HG03060 (cell line): Measurements from ENCODE around the gene LRRC19.

ENCODE experiments used
- ATAC-seq: cut with Tn5 transposase; IDR thresholded peaks from one replicate; pipeline ENCODE4 v1.9.1; 2021; ENCODE audit warnings: low read depth, moderate number of reproducible peaks; ENCODE audit not compliant: unreplicated experiment

LRRC19 gene

GRCh38 chr9:26956860-26957233 is 48.6 kb downstream of the LRRC19 start:
- no peak for ATAC-seq

- ATAC-seq: peak; percentile 97
These were observed 49.3 kb downstream of the LRRC19 start, which contains the start of gene IFT74 for GRCh38 chr9:26955921-26956859. IFT74 (plus strand) TSS chr9:26956412; CDS start chr9:26961968, 5,556 bp downstream.

GRCh38 chr9:26955222-26955903 is 50.1 kb downstream of the LRRC19 start:
- ATAC-seq: no peak

- no peak for ATAC-seq
These were observed 51.4 kb downstream of the LRRC19 start for GRCh38 chr9:26954050-26954508.

- ATAC-seq: no peak
These were observed 53.7 kb downstream of the LRRC19 start for GRCh38 chr9:26951794-26952193.

GRCh38 chr9:26950521-26950920 is 55.0 kb downstream of the LRRC19 start:
- no peak for ATAC-seq

- ATAC-seq: no peak
These were observed 55.8 kb downstream of the LRRC19 start for GRCh38 chr9:26949637-26950069.

GRCh38 chr9:26947736-26948135 is 57.7 kb downstream of the LRRC19 start:
- no peak for ATAC-seq

GRCh38 chr9:26946753-26947727 is 58.4 kb downstream of the LRRC19 start, which contains the start of gene PLAA:
PLAA (minus strand) TSS chr9:26947242; CDS start chr9:26947045, 197 bp downstream.
- peak; percentile 96 for ATAC-seq

GRCh38 chr9:26945591-26945990 is 59.9 kb downstream of the LRRC19 start:
- no peak for ATAC-seq
